ENCODE data around the gene TBRG1.

DNA sequence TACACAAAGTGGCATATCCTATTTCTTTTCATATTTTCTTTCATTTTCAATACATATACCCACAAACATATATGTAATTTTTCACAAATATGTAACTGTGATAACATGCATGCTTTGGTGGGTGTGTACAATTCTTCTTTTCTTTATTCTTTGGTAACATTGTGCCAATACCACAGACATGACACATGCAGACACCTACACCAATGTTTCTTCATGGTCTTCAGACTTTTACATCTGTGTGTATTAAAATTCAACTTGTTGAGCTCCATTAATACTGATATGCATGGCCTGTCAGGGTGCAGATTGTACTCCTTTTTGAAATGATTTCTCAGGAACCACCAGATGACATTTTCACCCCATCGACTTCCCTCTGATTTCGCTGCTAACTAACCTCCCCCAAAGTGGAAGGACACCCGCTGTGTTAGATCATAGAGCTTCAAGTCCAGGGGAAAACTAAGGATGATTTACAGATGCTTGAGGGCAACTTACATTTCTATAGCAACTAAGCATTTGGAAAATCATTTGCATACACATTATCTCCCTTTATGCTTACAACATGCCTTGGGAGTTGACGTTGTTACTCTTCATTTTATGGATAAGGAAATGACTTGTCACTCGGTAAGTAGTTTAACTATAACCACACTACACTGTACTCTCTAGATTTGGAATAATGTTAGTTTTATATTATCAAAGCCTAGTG is 21.9 kb upstream of the TBRG1 start:
- no peak for TF ChIP-seq POLR2A (IDR thresholded peaks at IDR 0.05)
- TF ChIP-seq, protein P1, sequence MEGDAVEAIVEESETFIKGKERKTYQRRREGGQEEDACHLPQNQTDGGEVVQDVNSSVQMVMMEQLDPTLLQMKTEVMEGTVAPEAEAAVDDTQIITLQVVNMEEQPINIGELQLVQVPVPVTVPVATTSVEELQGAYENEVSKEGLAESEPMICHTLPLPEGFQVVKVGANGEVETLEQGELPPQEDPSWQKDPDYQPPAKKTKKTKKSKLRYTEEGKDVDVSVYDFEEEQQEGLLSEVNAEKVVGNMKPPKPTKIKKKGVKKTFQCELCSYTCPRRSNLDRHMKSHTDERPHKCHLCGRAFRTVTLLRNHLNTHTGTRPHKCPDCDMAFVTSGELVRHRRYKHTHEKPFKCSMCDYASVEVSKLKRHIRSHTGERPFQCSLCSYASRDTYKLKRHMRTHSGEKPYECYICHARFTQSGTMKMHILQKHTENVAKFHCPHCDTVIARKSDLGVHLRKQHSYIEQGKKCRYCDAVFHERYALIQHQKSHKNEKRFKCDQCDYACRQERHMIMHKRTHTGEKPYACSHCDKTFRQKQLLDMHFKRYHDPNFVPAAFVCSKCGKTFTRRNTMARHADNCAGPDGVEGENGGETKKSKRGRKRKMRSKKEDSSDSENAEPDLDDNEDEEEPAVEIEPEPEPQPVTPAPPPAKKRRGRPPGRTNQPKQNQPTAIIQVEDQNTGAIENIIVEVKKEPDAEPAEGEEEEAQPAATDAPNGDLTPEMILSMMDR (IDR thresholded peaks at IDR 0.05) = no peak
